HepG2 (cell line): Measurements from ENCODE around the gene ADORA3. TPM values are rescaled to one million over a fixed set of nuclear protein-coding genes. Genes with fewer than 3 reads are reported as not detected.

Source experiments
- ATAC-seq: fragments of 200-7000 bp; cut with Tn5 transposase; 3 replicates; pipeline ENCODE4 v1.9.1; 2020; ENCODE audit warnings: mild to moderate bottlenecking, moderate library complexity
- BruUV-seq: library from RNA; stranded (reverse); fragments of 400-500 nt; replicated peaks from 2 replicates; lab custom pipeline; 2021; lab: Mats Ljungman, UMichigan
- CTCF ChIA-PET: fragments of 300-600 bp; formaldehyde crosslinking; extraction: SDS; loops from one replicate; lab custom pipeline; 2021; ENCODE audit warnings: low total read pairs, inconsistent platforms, low intra/inter-chr PET ratio; lab: Yijun Ruan, JAX
- POLR2A ChIA-PET: fragments of 350-600 bp; sonication (Branson Sonifier 250); formaldehyde crosslinking; loops from one replicate; lab custom pipeline; 2020; ENCODE audit warnings: antibody characterized with exemption, inconsistent platforms; lab: Yijun Ruan, JAX
- DNase-seq: peaks from one replicate; pipeline ENCODE4 v3.0.0-alpha.2; 2015; ENCODE audit warnings: low spot score
- FAIRE-seq: peaks from 3 replicates; lab custom pipeline; 2011; peaks lifted over from hg19 to GRCh38; lab: Jason Lieb, UNC
- H2AFZ ChIP-seq: one replicate; pipeline ENCODE4 v1.6.1; 2011; ENCODE audit warnings: low read length, inconsistent platforms
- H3K27ac ChIP-seq: fragments of 300-600 bp; 3 replicates; pipeline ENCODE4 v1.8.0; 2011; ENCODE audit warnings: mixed run types, mild to moderate bottlenecking, mixed read lengths, low read length, inconsistent platforms; ENCODE audit not compliant: insufficient read depth; ENCODE audit errors: extremely low read length
- H3K27me3 ChIP-seq, 2 experiments: fragments of 200-600 bp in 1 of 2; 2 replicates in 1 of 2; 3 replicates in 1 of 2; pipeline versions ENCODE4 v1.6.0 to v1.8.0; 2011; ENCODE audit warnings: low read length in 2 of 2, mild to moderate bottlenecking in 2 of 2, moderate library complexity in 2 of 2, inconsistent platforms in 1 of 2; ENCODE audit not compliant: insufficient read depth in 2 of 2, control insufficient read depth in 1 of 2
- H3K36me3 ChIP-seq, 2 experiments: fragments of 200-600 bp in 1 of 2; replicated peaks in 1 of 2; 2 replicates in 1 of 2; 3 replicates in 1 of 2; pipeline versions ENCODE4 v1.5.1 to v1.8.0; 2011; ENCODE audit warnings: low read length in 2 of 2, inconsistent platforms in 1 of 2; ENCODE audit not compliant: insufficient read depth in 2 of 2, control insufficient read depth in 1 of 2
- H3K4me1 ChIP-seq: 2 replicates; pipeline ENCODE4 v1.5.1; 2012; ENCODE audit warnings: low read length, inconsistent platforms; ENCODE audit not compliant: insufficient read depth
- H3K4me2 ChIP-seq: 2 replicates; pipeline ENCODE4 v1.6.0; 2011; ENCODE audit warnings: low read depth, low read length, inconsistent platforms
- H3K4me3 ChIP-seq, 3 experiments: fragments of 200-600 bp in 1 of 3; sonication (generic), shearing (Covaris generic) in 1 of 3; replicated peaks in 1 of 3; 2 replicates each; pipeline ENCODE4 v1.5.1; 2011 to 2016; ENCODE audit warnings: low read length in 3 of 3, inconsistent platforms in 2 of 3, low read depth in 2 of 3, mild to moderate bottlenecking in 2 of 3, control low read depth in 1 of 3, mixed read lengths in 1 of 3; ENCODE audit not compliant: insufficient read depth in 1 of 3
- H3K79me2 ChIP-seq: one replicate; pipeline ENCODE4 v1.6.1; 2011; ENCODE audit warnings: low read length, inconsistent platforms; ENCODE audit not compliant: insufficient read depth
- H3K9ac ChIP-seq: 2 replicates; pipeline ENCODE4 v1.6.0; 2011; ENCODE audit warnings: mild to moderate bottlenecking, low read depth, low read length, inconsistent platforms; ENCODE audit not compliant: insufficient read depth
- H3K9me3 ChIP-seq: 2 replicates; pipeline ENCODE4 v1.5.1; 2012; ENCODE audit warnings: mild to moderate bottlenecking, low read length
- H4K20me1 ChIP-seq: 2 replicates; pipeline ENCODE4 v1.6.0; 2011; ENCODE audit warnings: inconsistent platforms, mild to moderate bottlenecking, low read length, moderate library complexity; ENCODE audit not compliant: insufficient read depth
- CBX5 ChIP-seq: sonication (generic); formaldehyde crosslinking; IDR thresholded peaks from 2 replicates; pipeline ENCODE4 v1.4.0; 2020; ENCODE audit warnings: missing genetic modification reagents, borderline replicate concordance
- CEBPZ ChIP-seq: IDR thresholded peaks from 2 replicates; pipeline ENCODE4 v1.6.1; 2012; ENCODE audit warnings: low read length, improper control_type of control experiment
- HNRNPLL ChIP-seq: fragments of 200-400 bp; formaldehyde crosslinking; IDR thresholded peaks from 2 replicates; pipeline ENCODE4 v1.6.1; 2017; ENCODE audit warnings: mild to moderate bottlenecking, low read depth, low read length; ENCODE audit not compliant: poor library complexity, severe bottlenecking
- KLF13 ChIP-seq: sonication (generic); formaldehyde crosslinking; IDR thresholded peaks from 2 replicates; pipeline ENCODE4 v1.4.0; 2020; ENCODE audit warnings: mild to moderate bottlenecking, missing genetic modification reagents
- MED1 ChIP-seq: sonication (generic); formaldehyde crosslinking; IDR thresholded peaks from 2 replicates; pipeline ENCODE4 v1.4.0; 2020; ENCODE audit warnings: missing genetic modification reagents
- RCOR2 ChIP-seq: IDR thresholded peaks from 2 replicates; pipeline ENCODE4 v1.6.1; 2016; ENCODE audit warnings: missing biosample characterization, missing genetic modification reagents
- RXRA ChIP-seq: sonication (generic); formaldehyde crosslinking; IDR thresholded peaks from 2 replicates; pipeline ENCODE4 v1.5.1; 2020; ENCODE audit warnings: missing genetic modification reagents
- SP4 ChIP-seq: sonication (generic); formaldehyde crosslinking; IDR thresholded peaks from 2 replicates; pipeline ENCODE4 v1.8.1; 2023; ENCODE audit warnings: mild to moderate bottlenecking, missing genetic modification reagents
- ZFP36 ChIP-seq: fragments of 150-350 bp; IDR thresholded peaks from 2 replicates; pipeline ENCODE4 v1.6.1; 2018; ENCODE audit warnings: borderline replicate concordance, low read length, low read depth; ENCODE audit not compliant: partially characterized antibody
- in situ Hi-C: cut with HindIII; loops from 2 replicates; pipeline ENCODE4 v1.10.0; 2017; ENCODE audit warnings: low pct_unique_long_range_greater_than_20kb; ENCODE audit not compliant: extremely low pct_ligation_motif_present
- intact Hi-C: fragments of 100-400 bp; cut with micrococcal nuclease; formaldehyde crosslinking; loops from one replicate; pipeline ENCODE4 v1.10.0; 2022; ENCODE audit not compliant: unreplicated experiment
- polyA plus RNA-seq, 8 experiments: library from polyadenylated mRNA; depleted of rRNA in 3 of 8; stranded (reverse) in 7 of 8; unstranded in 1 of 8; fragments of >200 nt; fragmentation: Illumina TruSeq in 4 of 8; extraction: Trizol in 4 of 8; gene quantifications; 2 replicates each; pipeline versions ENCODE4 v1.2.1 to v1.2.3, GENCODE V29; 2011 to 2016; ENCODE audit warnings: low read depth in 4 of 8, missing spikeins in 1 of 8, mixed read lengths in 1 of 8; ENCODE audit not compliant: insufficient read depth in 1 of 8
- total RNA-seq, 5 experiments: library from RNA; depleted of rRNA; stranded (reverse); fragments of >200 nt; fragmentation: Illumina TruSeq; extraction: Trizol; gene quantifications; 2 replicates each; pipeline ENCODE4 v1.2.3, GENCODE V29; 2016; ENCODE audit warnings: low read depth in 1 of 5
- TF ChIP-seq, protein P1 (sequence below): sonication (generic); formaldehyde crosslinking; IDR thresholded peaks from 2 replicates; pipeline ENCODE4 v1.4.0; 2020; ENCODE audit warnings: mild to moderate bottlenecking, missing genetic modification reagents
- TF ChIP-seq, protein P2 (sequence below): sonication (generic); formaldehyde crosslinking; IDR thresholded peaks from 2 replicates; pipeline ENCODE4 v1.5.0; 2020; ENCODE audit warnings: mild to moderate bottlenecking, missing genetic modification reagents, borderline replicate concordance

Gene ADORA3
- total and polyA plus RNA-seq, 2 of the 13 experiments (the other 11 are each of a cell fraction or from before 2014, with no cell fraction given): not detected

DNA sequence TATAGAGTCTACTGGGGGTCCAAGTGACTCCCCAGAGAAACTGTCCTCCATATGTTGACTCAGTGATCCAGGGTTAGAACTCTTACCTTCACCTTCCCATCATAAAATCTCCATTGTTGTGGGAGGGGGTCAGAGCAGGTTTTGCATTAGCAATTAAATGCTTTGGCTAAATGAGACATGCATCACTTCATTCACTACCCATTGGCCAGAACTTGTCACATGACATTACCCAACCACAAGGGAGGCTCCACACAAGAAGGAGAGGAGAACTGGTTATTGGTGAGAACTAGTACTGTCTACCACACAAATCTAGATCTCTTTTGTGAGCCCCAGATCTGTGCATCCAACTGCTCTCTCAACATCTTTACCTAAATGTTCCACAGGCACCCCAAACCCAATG lies 33.9 kb downstream of the ADORA3 start:
- ChIA-PET POLR2A (no interaction called here), CTCF (no interaction called here)
- peaks cover 13% of the 10 kb centered on the region; the same call in 1 of the 2 replicates for H3K4me1 ChIP-seq
- no peaks in the 10 kb centered on the region for H4K20me1 ChIP-seq
- H3K4me2 ChIP-seq: no peak overlapping the region
- FAIRE-seq (no peak), DNase-seq (no peak), ATAC-seq (no peak)
- intact Hi-C loops: no loop called here
- H3K36me3 ChIP-seq: peaks cover 0 to 1% of the 10 kb centered on the region in 2 experiments; a peak in 1 of 5 replicates
- H3K9me3 ChIP-seq: no peaks in the 10 kb centered on the region
- no peak overlapping the region for H2AFZ ChIP-seq
- no peaks in the 10 kb centered on the region for H3K79me2 ChIP-seq
- H3K9ac ChIP-seq: no peak overlapping the region
- H3K27ac ChIP-seq: no peak overlapping the region
- no peaks in the 10 kb centered on the region for H3K27me3 ChIP-seq
- in situ Hi-C loops: no loop called here
- H3K4me3 ChIP-seq: no peak overlapping the region
- BruUV-seq: no TSS peak
- TF ChIP-seq ZFP36: no peak
- TF ChIP-seq MED1 (CRISPR knock-in tag): no peak
- no peak for TF ChIP-seq CBX5
- no peak for TF ChIP-seq HNRNPLL
- TF ChIP-seq, protein P1, sequence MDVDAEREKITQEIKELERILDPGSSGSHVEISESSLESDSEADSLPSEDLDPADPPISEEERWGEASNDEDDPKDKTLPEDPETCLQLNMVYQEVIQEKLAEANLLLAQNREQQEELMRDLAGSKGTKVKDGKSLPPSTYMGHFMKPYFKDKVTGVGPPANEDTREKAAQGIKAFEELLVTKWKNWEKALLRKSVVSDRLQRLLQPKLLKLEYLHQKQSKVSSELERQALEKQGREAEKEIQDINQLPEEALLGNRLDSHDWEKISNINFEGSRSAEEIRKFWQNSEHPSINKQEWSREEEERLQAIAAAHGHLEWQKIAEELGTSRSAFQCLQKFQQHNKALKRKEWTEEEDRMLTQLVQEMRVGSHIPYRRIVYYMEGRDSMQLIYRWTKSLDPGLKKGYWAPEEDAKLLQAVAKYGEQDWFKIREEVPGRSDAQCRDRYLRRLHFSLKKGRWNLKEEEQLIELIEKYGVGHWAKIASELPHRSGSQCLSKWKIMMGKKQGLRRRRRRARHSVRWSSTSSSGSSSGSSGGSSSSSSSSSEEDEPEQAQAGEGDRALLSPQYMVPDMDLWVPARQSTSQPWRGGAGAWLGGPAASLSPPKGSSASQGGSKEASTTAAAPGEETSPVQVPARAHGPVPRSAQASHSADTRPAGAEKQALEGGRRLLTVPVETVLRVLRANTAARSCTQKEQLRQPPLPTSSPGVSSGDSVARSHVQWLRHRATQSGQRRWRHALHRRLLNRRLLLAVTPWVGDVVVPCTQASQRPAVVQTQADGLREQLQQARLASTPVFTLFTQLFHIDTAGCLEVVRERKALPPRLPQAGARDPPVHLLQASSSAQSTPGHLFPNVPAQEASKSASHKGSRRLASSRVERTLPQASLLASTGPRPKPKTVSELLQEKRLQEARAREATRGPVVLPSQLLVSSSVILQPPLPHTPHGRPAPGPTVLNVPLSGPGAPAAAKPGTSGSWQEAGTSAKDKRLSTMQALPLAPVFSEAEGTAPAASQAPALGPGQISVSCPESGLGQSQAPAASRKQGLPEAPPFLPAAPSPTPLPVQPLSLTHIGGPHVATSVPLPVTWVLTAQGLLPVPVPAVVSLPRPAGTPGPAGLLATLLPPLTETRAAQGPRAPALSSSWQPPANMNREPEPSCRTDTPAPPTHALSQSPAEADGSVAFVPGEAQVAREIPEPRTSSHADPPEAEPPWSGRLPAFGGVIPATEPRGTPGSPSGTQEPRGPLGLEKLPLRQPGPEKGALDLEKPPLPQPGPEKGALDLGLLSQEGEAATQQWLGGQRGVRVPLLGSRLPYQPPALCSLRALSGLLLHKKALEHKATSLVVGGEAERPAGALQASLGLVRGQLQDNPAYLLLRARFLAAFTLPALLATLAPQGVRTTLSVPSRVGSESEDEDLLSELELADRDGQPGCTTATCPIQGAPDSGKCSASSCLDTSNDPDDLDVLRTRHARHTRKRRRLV: no peak
- TF ChIP-seq RXRA (CRISPR knock-in tag): no peak
- no peak for TF ChIP-seq KLF13 (CRISPR knock-in tag)
- TF ChIP-seq, protein P2, sequence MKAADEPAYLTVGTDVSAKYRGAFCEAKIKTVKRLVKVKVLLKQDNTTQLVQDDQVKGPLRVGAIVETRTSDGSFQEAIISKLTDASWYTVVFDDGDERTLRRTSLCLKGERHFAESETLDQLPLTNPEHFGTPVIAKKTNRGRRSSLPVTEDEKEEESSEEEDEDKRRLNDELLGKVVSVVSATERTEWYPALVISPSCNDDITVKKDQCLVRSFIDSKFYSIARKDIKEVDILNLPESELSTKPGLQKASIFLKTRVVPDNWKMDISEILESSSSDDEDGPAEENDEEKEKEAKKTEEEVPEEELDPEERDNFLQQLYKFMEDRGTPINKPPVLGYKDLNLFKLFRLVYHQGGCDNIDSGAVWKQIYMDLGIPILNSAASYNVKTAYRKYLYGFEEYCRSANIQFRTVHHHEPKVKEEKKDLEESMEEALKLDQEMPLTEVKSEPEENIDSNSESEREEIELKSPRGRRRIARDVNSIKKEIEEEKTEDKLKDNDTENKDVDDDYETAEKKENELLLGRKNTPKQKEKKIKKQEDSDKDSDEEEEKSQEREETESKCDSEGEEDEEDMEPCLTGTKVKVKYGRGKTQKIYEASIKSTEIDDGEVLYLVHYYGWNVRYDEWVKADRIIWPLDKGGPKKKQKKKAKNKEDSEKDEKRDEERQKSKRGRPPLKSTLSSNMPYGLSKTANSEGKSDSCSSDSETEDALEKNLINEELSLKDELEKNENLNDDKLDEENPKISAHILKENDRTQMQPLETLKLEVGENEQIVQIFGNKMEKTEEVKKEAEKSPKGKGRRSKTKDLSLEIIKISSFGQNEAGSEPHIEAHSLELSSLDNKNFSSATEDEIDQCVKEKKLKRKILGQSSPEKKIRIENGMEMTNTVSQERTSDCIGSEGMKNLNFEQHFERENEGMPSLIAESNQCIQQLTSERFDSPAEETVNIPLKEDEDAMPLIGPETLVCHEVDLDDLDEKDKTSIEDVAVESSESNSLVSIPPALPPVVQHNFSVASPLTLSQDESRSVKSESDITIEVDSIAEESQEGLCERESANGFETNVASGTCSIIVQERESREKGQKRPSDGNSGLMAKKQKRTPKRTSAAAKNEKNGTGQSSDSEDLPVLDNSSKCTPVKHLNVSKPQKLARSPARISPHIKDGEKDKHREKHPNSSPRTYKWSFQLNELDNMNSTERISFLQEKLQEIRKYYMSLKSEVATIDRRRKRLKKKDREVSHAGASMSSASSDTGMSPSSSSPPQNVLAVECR (CRISPR knock-in tag): no peak
- no peak for TF ChIP-seq RCOR2 (CRISPR knock-in tag)
- TF ChIP-seq CEBPZ: no peak
- TF ChIP-seq SP4 (CRISPR knock-in tag): no peak
